CD4-positive, alpha-beta T cell treated with Interferon alpha-2 for 1 hour (primary cell): Measurements from ENCODE around the gene SLC6A12.

Experiments used
- DNase-seq, 2 donors: peaks; one replicate each; pipeline ENCODE4 v3.0.0-alpha.2; 2020 to 2022

The SLC6A12 gene

GRCh38 chr12:212715-213526 lies 1.0 kb downstream of the SLC6A12 start:
- DNase-seq, result no peak

- DNase-seq, result peak in 1 of 2 donors; percentile 9
Observed at GRCh38 chr12:212415-212714, 1.6 kb downstream of the SLC6A12 start.

- no peak for DNase-seq
Observed at GRCh38 chr12:211639-212414, 2.1 kb downstream of the SLC6A12 start.

GRCh38 chr12:211142-211465 lies 2.9 kb downstream of the SLC6A12 start:
- DNase-seq, result no peak

DNA sequence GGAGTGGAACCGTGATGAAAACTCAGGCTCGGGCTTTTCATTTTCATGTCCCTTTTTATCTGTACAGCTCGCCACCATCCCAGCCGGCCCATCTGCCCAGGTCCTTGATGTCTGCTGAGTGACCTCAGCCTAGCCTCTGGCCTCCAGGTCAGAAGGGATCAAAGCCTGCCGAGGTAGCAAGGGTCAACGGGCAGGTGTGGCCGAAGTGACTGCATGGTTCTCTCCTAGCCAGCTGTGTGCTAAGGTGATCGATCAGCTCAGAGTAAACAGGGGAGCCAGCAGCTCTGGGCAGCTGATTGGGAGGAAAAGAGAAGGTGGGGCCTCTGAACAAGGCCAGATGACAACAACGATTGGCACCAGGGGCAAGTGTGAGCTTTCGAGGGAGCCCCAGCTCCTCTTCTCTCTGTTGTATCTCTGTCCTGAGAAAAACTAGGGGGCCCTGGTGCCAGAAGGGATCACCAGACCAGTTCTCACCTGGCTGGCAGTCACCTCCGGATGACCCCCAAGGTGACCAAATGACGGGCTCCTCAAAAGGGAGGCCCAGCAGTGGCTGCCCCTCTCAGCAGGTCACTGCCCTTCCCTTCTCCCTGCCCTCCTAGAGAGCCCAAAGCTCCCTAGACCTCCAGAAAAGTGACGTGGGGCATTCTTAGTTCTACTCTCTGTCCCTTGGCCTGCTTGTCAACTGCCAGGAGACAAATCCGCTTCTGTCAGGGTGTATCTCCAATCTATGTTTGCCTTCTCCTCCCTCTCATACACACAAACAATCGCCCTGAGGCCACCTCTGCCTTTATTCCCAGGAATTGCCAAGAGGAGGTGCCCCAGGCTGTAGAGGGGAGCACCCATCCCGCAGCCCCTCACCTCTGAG lies 3.4 kb downstream of the SLC6A12 start:
- no peak for DNase-seq

- DNase-seq, result no peak
Observed at GRCh38 chr12:209851-210250, 4.1 kb downstream of the SLC6A12 start.

GRCh38 chr12:209246-209645 lies 4.7 kb downstream of the SLC6A12 start:
- DNase-seq, result no peak

DNA sequence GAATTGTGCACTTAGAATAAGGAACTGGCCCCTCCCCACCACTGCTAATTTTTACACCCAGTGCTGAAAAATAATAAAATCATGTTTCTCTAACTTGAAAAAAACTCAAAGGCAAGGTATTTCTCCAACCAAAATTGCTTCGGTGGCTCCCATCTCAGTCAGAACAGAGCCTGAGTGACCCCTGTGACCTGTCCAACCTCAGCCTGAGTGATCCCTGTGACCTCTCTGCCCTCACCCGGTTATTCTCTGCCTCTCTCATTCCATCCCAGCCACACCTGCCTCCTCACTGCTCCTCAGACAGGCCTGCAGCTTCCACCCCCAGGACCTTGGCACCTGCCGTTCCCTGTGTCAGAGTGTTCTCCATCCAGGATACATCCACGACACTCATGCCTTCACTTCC lies 5.1 kb downstream of the SLC6A12 start:
- DNase-seq, result no peak

DNA sequence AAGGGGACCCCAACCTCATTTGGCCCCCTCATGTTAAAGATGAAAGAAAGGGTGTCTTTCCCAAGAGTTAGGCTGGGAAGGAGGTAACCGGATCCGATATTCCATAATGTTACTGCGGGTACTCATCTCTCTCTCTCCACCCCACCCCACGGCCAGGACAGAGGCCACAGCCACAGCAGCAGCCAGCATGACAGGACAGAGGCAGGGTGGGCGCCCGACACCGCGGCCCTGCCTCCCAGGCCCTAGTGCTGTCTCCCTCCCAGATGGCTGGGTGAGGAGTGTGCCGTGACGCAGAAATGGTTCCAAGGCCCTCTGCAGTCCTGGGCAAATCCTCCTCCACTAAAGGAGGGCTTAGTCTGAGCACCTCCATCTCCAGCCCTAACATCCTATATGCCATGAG lies 6.2 kb downstream of the SLC6A12 start:
- no peak for DNase-seq

GRCh38 chr12:206746-207440 lies 7.1 kb downstream of the SLC6A12 start:
- DNase-seq, result no peak

- DNase-seq, result no peak
Observed at GRCh38 chr12:205026-205425, 8.9 kb downstream of the SLC6A12 start.

DNA sequence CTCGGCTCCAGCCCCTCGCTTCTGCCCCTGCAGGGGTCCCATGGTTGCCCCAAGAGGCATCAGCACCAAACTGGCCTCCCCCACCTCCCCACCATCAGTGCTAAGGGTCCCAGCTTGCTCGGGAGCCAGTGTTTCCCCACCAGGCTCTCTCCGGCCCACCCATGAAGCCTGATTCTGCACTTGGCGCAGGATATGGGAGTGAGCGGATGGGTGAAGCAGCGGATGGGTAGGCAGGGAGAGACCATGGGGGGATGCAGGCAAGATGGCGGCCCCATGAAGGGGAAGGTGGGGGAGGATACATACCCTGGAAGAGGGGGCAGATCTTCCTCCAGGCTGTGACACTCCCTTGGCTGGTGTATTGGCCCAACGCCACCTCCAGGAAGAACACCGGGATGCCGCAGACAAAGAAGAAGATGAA lies 9.7 kb downstream of the SLC6A12 start:
- DNase-seq, result no peak

GRCh38 chr12:203462-204260 lies 10.3 kb downstream of the SLC6A12 start:
- DNase-seq, result no peak

DNA sequence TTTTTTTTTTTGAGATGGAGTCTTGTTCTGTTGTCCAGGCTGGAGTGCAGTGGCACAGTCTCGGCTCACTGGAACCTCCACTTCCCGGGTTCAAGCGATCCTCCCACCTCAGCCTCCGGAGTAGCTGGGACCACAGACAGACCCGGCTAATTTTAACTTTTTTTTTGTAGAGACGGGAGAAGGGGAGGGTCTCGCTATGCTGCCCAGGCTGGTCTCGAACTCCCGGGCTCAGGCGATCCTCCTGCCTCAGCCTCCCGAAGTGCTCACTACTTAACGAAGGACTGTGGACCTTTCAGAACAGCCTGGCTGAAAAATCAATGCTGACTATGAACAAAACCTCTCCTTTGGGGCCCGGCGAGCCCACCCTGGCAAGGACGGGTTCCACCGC lies 10.9 kb downstream of the SLC6A12 start:
- DNase-seq, result no peak

- no peak for DNase-seq
Observed at GRCh38 chr12:202081-202731, 11.8 kb downstream of the SLC6A12 start.

- DNase-seq, result no peak
Observed at GRCh38 chr12:201361-201760, 12.6 kb downstream of the SLC6A12 start.

- no peak for DNase-seq
Observed at GRCh38 chr12:198705-199104, 15.3 kb downstream of the SLC6A12 start.

DNA sequence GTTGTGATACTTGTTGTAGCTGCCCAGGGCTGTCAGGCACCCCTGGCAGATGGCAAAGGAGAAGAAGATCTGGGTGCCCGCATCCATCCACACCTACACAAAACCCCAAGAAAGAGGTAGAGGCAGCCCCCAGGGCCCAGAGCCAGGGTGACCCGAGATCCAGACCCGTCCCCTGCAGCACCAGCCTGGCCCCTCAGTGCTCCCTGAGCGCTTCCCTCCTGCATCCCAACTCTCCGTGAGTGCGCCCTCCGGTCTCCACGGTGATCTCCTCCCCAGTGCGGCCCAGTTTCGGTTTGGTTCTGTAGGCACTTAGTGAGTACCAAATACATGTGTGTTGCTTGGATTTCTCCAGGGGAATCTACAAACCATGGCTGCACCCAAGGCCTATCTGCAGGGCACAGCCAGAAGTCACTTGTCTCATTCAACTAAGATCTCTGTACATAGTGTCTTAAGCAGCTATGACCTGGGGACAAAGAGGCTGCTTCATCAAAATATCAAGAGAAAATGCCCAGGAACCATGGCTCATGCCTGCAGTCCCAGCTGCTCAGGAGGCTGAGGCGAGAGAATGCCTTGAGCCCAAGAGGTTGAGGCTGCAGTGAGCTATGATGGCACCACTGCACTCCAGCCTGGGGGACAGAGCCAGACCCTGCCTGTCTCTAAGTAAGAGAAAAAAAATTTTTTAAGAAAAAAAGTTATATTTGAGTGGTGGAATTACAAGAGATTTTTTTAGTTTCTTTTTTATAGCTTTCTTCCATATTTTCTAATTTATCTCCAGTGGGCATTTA lies 15.9 kb downstream of the SLC6A12 start:
- DNase-seq, result no peak

GRCh38 chr12:197347-197746 lies 16.6 kb downstream of the SLC6A12 start:
- DNase-seq, result no peak

GRCh38 chr12:196436-196835 lies 17.5 kb downstream of the SLC6A12 start:
- DNase-seq, result no peak

- no peak for DNase-seq
Observed at GRCh38 chr12:195951-196350, 18.0 kb downstream of the SLC6A12 start.
